MM.1S (cell line): Measurements from ENCODE around the gene GNAI2.

ENCODE experiments used
- DNase-seq: peaks from one replicate; pipeline ENCODE4 v3.0.0-alpha.2; 2015
- H2AFZ ChIP-seq: fragments of 300-600 bp; sonication (generic); 2 replicates; pipeline ENCODE4 v1.6.0; 2016; ENCODE audit warnings: antibody characterized with exemption, low read length
- H3F3A ChIP-seq: fragments of 300-600 bp; sonication (generic); 2 replicates; pipeline ENCODE4 v1.6.1; 2016; ENCODE audit warnings: mild to moderate bottlenecking, antibody characterized with exemption, low read length, moderate library complexity, mixed read lengths; ENCODE audit not compliant: insufficient read depth
- H3K27ac ChIP-seq: fragments of 300-600 bp; sonication (generic); 2 replicates; pipeline ENCODE4 v1.5.1; 2016; ENCODE audit warnings: mild to moderate bottlenecking, low read length
- H3K27me3 ChIP-seq: fragments of 300-600 bp; sonication (generic); replicated peaks from 2 replicates; pipeline ENCODE4 v1.6.0; 2016; ENCODE audit warnings: low read length; ENCODE audit not compliant: insufficient read depth
- H3K36me3 ChIP-seq: fragments of 300-600 bp; sonication (generic); replicated peaks from 2 replicates; pipeline ENCODE4 v1.6.1; 2016; ENCODE audit warnings: mild to moderate bottlenecking, low read length, mixed read lengths; ENCODE audit not compliant: insufficient read depth
- H3K4me1 ChIP-seq: fragments of 300-600 bp; sonication (generic); 2 replicates; pipeline ENCODE4 v1.6.1; 2016; ENCODE audit warnings: low read length, mixed read lengths
- H3K4me2 ChIP-seq: fragments of 300-600 bp; sonication (generic); 2 replicates; pipeline ENCODE4 v1.6.0; 2016; ENCODE audit warnings: low read depth, low read length
- H3K4me3 ChIP-seq: fragments of 300-600 bp; sonication (generic); 2 replicates; pipeline ENCODE4 v1.5.1; 2016; ENCODE audit warnings: low read length, mixed read lengths
- H3K79me2 ChIP-seq: fragments of 300-600 bp; sonication (generic); 2 replicates; pipeline ENCODE4 v1.6.1; 2016; ENCODE audit warnings: mixed run types, low read length, mixed read lengths
- H3K9ac ChIP-seq: fragments of 300-600 bp; sonication (generic); 2 replicates; pipeline ENCODE4 v1.6.1; 2016; ENCODE audit warnings: low read length, mixed read lengths
- H3K9me2 ChIP-seq: fragments of 300-600 bp; sonication (generic); replicated peaks from 2 replicates; pipeline ENCODE4 v1.6.1; 2016; ENCODE audit warnings: mild to moderate bottlenecking, low read length, mixed read lengths; ENCODE audit not compliant: insufficient read depth
- H3K9me3 ChIP-seq: fragments of 300-600 bp; sonication (generic); replicated peaks from 2 replicates; pipeline ENCODE4 v1.6.1; 2016; ENCODE audit warnings: mild to moderate bottlenecking, low read length, mixed read lengths; ENCODE audit not compliant: insufficient read depth
- H4K20me1 ChIP-seq: fragments of 300-600 bp; sonication (generic); 2 replicates; pipeline ENCODE4 v1.6.1; 2016; ENCODE audit warnings: mild to moderate bottlenecking, low read length, moderate library complexity, mixed read lengths; ENCODE audit not compliant: insufficient read depth
- EZH2 ChIP-seq: fragments of 300-600 bp; sonication (generic); optimal IDR thresholded peaks from 2 replicates; pipeline ENCODE3; 2017; ENCODE audit warnings: low read depth, mild to moderate bottlenecking, antibody characterized with exemption, low read length, mixed read lengths
- EZH2phosphoT487 ChIP-seq: fragments of 300-600 bp; sonication (generic); IDR thresholded peaks from 2 replicates; pipeline ENCODE4 v1.6.1; 2018; ENCODE audit warnings: antibody characterized with exemption, low read length
- TF ChIP-seq, protein P1 (sequence below): fragments of 300-600 bp; sonication (generic); IDR thresholded peaks from 2 replicates; pipeline ENCODE4 v1.5.1; 2016; ENCODE audit warnings: antibody characterized with exemption, low read length, mixed read lengths

The GNAI2 gene

DNA sequence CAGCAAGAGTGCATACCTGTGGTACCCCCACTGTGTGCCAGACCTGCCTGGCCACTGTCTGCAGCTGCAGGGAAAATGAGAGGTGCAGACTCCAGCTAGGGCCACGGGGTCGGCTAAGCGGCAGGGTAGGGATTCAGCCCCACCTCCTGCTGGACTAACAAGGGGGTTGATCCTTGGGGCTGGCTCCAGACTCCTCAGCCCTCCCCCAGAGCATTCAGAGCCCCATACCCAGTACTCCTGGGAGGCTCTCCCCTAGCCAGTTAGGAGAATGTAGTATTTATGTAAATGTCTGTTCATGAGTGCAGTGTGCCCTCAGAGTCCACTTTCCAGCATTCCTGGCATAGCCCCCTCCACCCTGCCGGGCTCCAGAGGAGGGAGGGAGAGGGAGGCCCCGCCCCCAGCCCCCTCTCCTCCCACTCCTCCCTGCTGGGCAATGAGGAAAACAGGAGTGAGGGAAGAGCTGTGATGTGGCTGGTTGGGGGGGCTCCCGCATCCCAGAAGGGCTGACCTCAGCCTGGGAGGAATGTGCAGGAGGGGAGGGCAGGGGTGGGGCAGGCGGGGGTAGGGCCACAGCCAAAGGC lies 28.5 kb downstream of the GNAI2 start:
- DNase-seq = no peak
- TF ChIP-seq EZH2 (no peak), EZH2phosphoT487 (no peak)
- TF ChIP-seq, protein P1, sequence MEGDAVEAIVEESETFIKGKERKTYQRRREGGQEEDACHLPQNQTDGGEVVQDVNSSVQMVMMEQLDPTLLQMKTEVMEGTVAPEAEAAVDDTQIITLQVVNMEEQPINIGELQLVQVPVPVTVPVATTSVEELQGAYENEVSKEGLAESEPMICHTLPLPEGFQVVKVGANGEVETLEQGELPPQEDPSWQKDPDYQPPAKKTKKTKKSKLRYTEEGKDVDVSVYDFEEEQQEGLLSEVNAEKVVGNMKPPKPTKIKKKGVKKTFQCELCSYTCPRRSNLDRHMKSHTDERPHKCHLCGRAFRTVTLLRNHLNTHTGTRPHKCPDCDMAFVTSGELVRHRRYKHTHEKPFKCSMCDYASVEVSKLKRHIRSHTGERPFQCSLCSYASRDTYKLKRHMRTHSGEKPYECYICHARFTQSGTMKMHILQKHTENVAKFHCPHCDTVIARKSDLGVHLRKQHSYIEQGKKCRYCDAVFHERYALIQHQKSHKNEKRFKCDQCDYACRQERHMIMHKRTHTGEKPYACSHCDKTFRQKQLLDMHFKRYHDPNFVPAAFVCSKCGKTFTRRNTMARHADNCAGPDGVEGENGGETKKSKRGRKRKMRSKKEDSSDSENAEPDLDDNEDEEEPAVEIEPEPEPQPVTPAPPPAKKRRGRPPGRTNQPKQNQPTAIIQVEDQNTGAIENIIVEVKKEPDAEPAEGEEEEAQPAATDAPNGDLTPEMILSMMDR = no peak
- Histone ChIP-seq H3K9ac (no peak overlapping the region), H3K27ac (no peak overlapping the region), H3K27me3 (peaks cover 44% of the 10 kb centered on the region), H4K20me1 (no peaks in the 10 kb centered on the region), H3K9me2 (no peaks in the 10 kb centered on the region), H3K79me2 (no peaks in the 10 kb centered on the region), H3K4me2 (no peak overlapping the region), H2AFZ (no peak overlapping the region), H3K4me1 (peaks cover 6% of the 10 kb centered on the region; the same call in 1 of the 2 replicates), H3F3A (0 out of 2 replicates have a peak, but pooled peaks cover 2% of the 10 kb centered on the region), H3K36me3 (no peaks in the 10 kb centered on the region), H3K9me3 (no peaks in the 10 kb centered on the region), H3K4me3 (no peak overlapping the region)

DNA sequence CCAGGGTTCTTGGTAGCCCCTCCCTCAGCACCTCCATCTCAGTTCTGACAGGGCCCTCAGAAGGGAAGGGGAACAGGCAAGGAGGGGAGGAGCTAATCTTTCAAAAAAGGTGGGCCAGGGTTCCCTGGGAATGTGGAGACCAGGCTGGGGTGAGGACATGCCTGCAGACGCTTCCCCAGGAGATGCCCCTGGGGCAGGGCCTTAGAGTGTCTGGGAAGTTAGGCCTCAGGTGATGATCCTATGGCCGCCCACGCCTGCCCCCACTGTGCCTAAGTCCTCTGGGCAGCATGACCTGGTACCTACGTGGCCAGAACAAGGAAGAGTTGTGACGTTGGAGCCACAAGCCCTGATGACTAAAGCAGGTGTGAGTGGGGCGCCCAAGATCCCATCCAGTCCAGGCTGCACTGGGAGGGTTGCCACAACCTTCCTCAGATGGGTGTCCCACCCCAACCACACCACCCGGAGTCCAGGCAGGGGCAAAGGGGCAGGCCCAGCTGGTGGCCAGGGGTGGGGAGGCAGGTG lies 29.0 kb downstream of the GNAI2 start:
- H3K9me2 ChIP-seq = no peaks in the 10 kb centered on the region
- H3K9me3 ChIP-seq = no peaks in the 10 kb centered on the region
- no peak overlapping the region for H3K4me2 ChIP-seq
- no peak overlapping the region for H3K4me3 ChIP-seq
- H3K79me2 ChIP-seq = no peaks in the 10 kb centered on the region
- no peaks in the 10 kb centered on the region for H3F3A ChIP-seq
- H3K27ac ChIP-seq = no peak overlapping the region
- TF ChIP-seq EZH2phosphoT487 = no peak
- TF ChIP-seq, protein P1 = no peak
- no peak for TF ChIP-seq EZH2
- H2AFZ ChIP-seq = no peak overlapping the region
- H3K27me3 ChIP-seq = peaks cover 50% of the 10 kb centered on the region
- no peaks in the 10 kb centered on the region for H3K36me3 ChIP-seq
- no peak for DNase-seq
- peaks cover 6% of the 10 kb centered on the region; the same call in 1 of the 2 replicates for H3K4me1 ChIP-seq
- no peaks in the 10 kb centered on the region for H4K20me1 ChIP-seq
- H3K9ac ChIP-seq = no peak overlapping the region

DNA sequence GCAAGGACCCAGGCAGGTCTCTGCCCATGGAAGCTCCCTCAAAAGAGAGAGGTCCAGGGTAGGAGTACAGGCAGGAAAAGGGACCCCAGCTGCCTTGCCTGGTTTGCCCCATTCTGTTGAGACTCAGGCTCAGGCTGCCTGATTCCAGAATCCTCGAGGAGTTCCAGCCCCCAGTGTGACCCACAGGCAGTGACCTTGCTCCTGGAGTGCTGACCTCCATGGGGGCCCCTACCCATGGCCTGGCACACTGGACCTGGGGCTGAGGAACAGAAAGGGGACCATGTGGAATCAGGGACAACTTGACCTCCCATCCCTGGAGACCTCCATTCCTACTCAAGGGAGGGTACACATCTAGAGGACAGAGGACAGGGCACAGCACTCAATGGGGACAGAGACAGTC lies 29.6 kb downstream of the GNAI2 start:
- H3K4me2 ChIP-seq = no peak overlapping the region
- H3K9me2 ChIP-seq = no peaks in the 10 kb centered on the region
- TF ChIP-seq EZH2phosphoT487 (no peak), EZH2 (no peak)
- H4K20me1 ChIP-seq = no peaks in the 10 kb centered on the region
- no peaks in the 10 kb centered on the region for H3F3A ChIP-seq
- H3K27me3 ChIP-seq = peaks cover 55% of the 10 kb centered on the region
- H3K79me2 ChIP-seq = no peaks in the 10 kb centered on the region
- H3K9ac ChIP-seq = no peak overlapping the region
- no peak overlapping the region for H2AFZ ChIP-seq
- H3K9me3 ChIP-seq = no peaks in the 10 kb centered on the region
- H3K36me3 ChIP-seq = no peaks in the 10 kb centered on the region
- no peak for DNase-seq
- H3K4me3 ChIP-seq = no peak overlapping the region
- H3K27ac ChIP-seq = no peak overlapping the region
- peaks cover 4% of the 10 kb centered on the region; the same call in 1 of the 2 replicates for H3K4me1 ChIP-seq

DNA sequence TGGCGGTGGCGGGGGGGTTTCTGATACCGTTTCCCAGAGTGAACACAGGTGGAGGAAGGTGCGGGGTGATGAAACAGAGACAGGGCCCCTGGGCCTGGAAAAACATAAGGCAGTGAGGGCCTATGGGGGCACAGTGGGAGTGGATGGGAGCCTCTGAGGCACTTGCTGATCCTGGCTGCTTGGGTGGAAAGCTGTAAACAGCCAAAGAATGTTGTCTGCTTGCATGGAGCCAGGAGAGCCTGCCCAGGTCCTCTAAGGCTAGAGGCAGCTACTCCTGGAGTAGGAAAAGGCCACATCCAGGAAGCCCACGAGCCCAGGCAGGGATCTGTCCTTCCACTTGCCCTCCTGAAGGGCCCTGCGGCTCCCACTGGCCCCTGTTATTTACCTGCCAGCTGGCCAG lies 30.0 kb downstream of the GNAI2 start:
- Histone ChIP-seq H3K4me3 (no peak overlapping the region), H3K79me2 (no peaks in the 10 kb centered on the region), H3K36me3 (no peaks in the 10 kb centered on the region), H3F3A (no peaks in the 10 kb centered on the region), H3K27ac (no peak overlapping the region), H3K4me1 (no peaks in the 10 kb centered on the region), H3K4me2 (no peak overlapping the region), H3K9ac (no peak overlapping the region), H2AFZ (no peak overlapping the region), H3K27me3 (peaks cover 59% of the 10 kb centered on the region), H3K9me2 (no peaks in the 10 kb centered on the region), H3K9me3 (no peaks in the 10 kb centered on the region), H4K20me1 (no peaks in the 10 kb centered on the region)
- DNase-seq = no peak
- TF ChIP-seq EZH2 (no peak), EZH2phosphoT487 (no peak)
- TF ChIP-seq, protein P1 = no peak
